ENCODE results near the gene CD163L1. TPM values are rescaled to one million over a fixed set of nuclear protein-coding genes. Genes with fewer than 3 reads are reported as not detected.

CD163L1 gene
- polyA plus RNA-seq, 3 donors = 0.21 to 2.1 (median 1.8) TPM

- H3K27ac ChIP-seq (ENCODE audit: low read depth, low read length) = no peak overlapping the region
- WGBS, 3 donors = 59 to 77% (median 76%) methylated on average over 6 of the region's 6 CpGs
Observed at GRCh38 chr12:7433276-7433822, 10.6 kb downstream of the CD163L1 start.

GRCh38 chr12:7431993-7432685 lies 11.8 kb downstream of the CD163L1 start:
- 81 to 88% (median 85%) methylated on average over 5 of the region's 5 CpGs for WGBS, 3 donors
- no peak overlapping the region for H3K27ac ChIP-seq (ENCODE audit: low read depth, low read length)

GRCh38 chr12:7411343-7411742 lies 32.6 kb downstream of the CD163L1 start:
- 40 to 77% (median 57%) methylated on average over 2 of the region's 2 CpGs for WGBS, 3 donors

GRCh38 chr12:7404275-7404674 lies 39.7 kb downstream of the CD163L1 start:
- 50 to 71% (median 50%) methylated on average over 2 of the region's 2 CpGs for WGBS, 3 donors
- H3K27ac ChIP-seq (ENCODE audit: low read depth, low read length) = no peak overlapping the region

More at GRCh38 chr12:7411343-7411742, 32.6 kb downstream of the CD163L1 start:
- no peak overlapping the region for H3K27ac ChIP-seq (ENCODE audit: low read depth, low read length)

GRCh38 chr12:7403466-7403865 lies 40.5 kb downstream of the CD163L1 start:
- WGBS, 3 donors = 62 to 85% (median 81%) methylated on average over 7 of the region's 7 CpGs
- H3K27ac ChIP-seq (ENCODE audit: low read depth, low read length) = no peak overlapping the region

GRCh38 chr12:7399089-7399488 lies 44.9 kb downstream of the CD163L1 start:
- 81 to 90% (median 89%) methylated on average over 1 of the region's 1 CpG for WGBS, 3 donors
- H3K27ac ChIP-seq (ENCODE audit: low read depth, low read length) = no peak overlapping the region

GRCh38 chr12:7396418-7396817 lies 47.5 kb downstream of the CD163L1 start:
- 77 to 90% (median 83%) methylated on average over 3 of the region's 3 CpGs for WGBS, 3 donors

GRCh38 chr12:7395950-7396349 lies 48.0 kb downstream of the CD163L1 start:
- 77% methylated on average over 5 of the region's 5 CpGs for WGBS, 3 donors
- no peak overlapping the region for H3K27ac ChIP-seq (ENCODE audit: low read depth, low read length)

More at GRCh38 chr12:7396418-7396817, 47.5 kb downstream of the CD163L1 start:
- H3K27ac ChIP-seq (ENCODE audit: low read depth, low read length) = no peak overlapping the region

- 62 to 77% (median 71%) methylated on average over 1 of the region's 1 CpG for WGBS, 3 donors
- H3K27ac ChIP-seq (ENCODE audit: low read depth, low read length) = no peak overlapping the region
Observed at GRCh38 chr12:7387289-7387688, 56.7 kb downstream of the CD163L1 start.

- H3K27ac ChIP-seq (ENCODE audit: low read depth, low read length) = no peak overlapping the region
- WGBS, 3 donors = 38 to 96% (median 90%) methylated on average over 1 of the region's 1 CpG
Observed at GRCh38 chr12:7383157-7383556, 60.8 kb downstream of the CD163L1 start.

GRCh38 chr12:7376196-7376595 lies 67.8 kb downstream of the CD163L1 start:
- WGBS, 3 donors = 40 to 61% (median 58%) methylated on average over 1 of the region's 1 CpG

GRCh38 chr12:7375145-7375543 lies 68.8 kb downstream of the CD163L1 start:
- WGBS, 3 donors = 76 to 78% (median 77%) methylated on average over 3 of the region's 3 CpGs
- H3K27ac ChIP-seq (ENCODE audit: low read depth, low read length) = no peak overlapping the region

More at GRCh38 chr12:7376196-7376595, 67.8 kb downstream of the CD163L1 start:
- H3K27ac ChIP-seq (ENCODE audit: low read depth, low read length) = no peak overlapping the region

- H3K27ac ChIP-seq (ENCODE audit: low read depth, low read length) = no peak overlapping the region
- WGBS, 3 donors = 32 to 50% (median 40%) methylated on average over 17 of the region's 17 CpGs
Observed at GRCh38 chr12:7374423-7375144, 69.4 kb downstream of the CD163L1 start.

- H3K27ac ChIP-seq (ENCODE audit: low read depth, low read length) = no peak overlapping the region
- 78 to 83% (median 81%) methylated on average over 6 of the region's 6 CpGs for WGBS, 3 donors
Observed at GRCh38 chr12:7373226-7373625, 70.7 kb downstream of the CD163L1 start.

GRCh38 chr12:7369274-7369729 lies 74.7 kb downstream of the CD163L1 start:
- H3K27ac ChIP-seq (ENCODE audit: low read depth, low read length) = no peak overlapping the region
- WGBS, 3 donors = 56 to 71% (median 64%) methylated on average over 10 of the region's 10 CpGs

GRCh38 chr12:7362734-7363133 lies 81.2 kb downstream of the CD163L1 start:
- 72 to 89% (median 84%) methylated on average over 3 of the region's 3 CpGs for WGBS, 3 donors

GRCh38 chr12:7361265-7361664 lies 82.7 kb downstream of the CD163L1 start:
- no peak overlapping the region for H3K27ac ChIP-seq (ENCODE audit: low read depth, low read length)
- WGBS, 3 donors = 87 to 88% (median 88%) methylated on average over 1 of the region's 1 CpG

More at GRCh38 chr12:7362734-7363133, 81.2 kb downstream of the CD163L1 start:
- H3K27ac ChIP-seq (ENCODE audit: low read depth, low read length) = no peak overlapping the region

GRCh38 chr12:7354529-7354928 lies 89.4 kb downstream of the CD163L1 start:
- WGBS, 3 donors = 68 to 80% (median 79%) methylated on average over 4 of the region's 4 CpGs
- H3K27ac ChIP-seq (ENCODE audit: low read depth, low read length) = no peak overlapping the region

GRCh38 chr12:7352661-7353060 lies 91.3 kb downstream of the CD163L1 start:
- H3K27ac ChIP-seq (ENCODE audit: low read depth, low read length) = no peak overlapping the region
